Panc1 (cell line): Measurements from ENCODE around the gene FIP1L1. TPM values are rescaled to one million over a fixed set of nuclear protein-coding genes. Genes with fewer than 3 reads are reported as not detected.

Experiments used
- ATAC-seq: fragments of 200-7000 bp; cut with Tn5 transposase; 2 replicates; pipeline ENCODE4 v1.9.1; 2020; ENCODE audit warnings: mild to moderate bottlenecking, moderate library complexity
- BruUV-seq: library from RNA; stranded (reverse); fragments of 400-500 nt; replicated peaks from 2 replicates; lab custom pipeline; 2021; lab: Mats Ljungman, UMichigan
- CTCF ChIA-PET: fragments of 300-600 bp; sonication (Branson Sonifier 250); formaldehyde crosslinking; loops from one replicate; lab custom pipeline; 2022; ENCODE audit warnings: antibody characterized with exemption; lab: Charles Lee
- POLR2A ChIA-PET: fragments of 300-600 bp; sonication (Branson Sonifier 250); formaldehyde crosslinking; loops from one replicate; lab custom pipeline; 2022; ENCODE audit warnings: antibody characterized with exemption; lab: Charles Lee
- DNase-seq: peaks from one replicate; pipeline ENCODE4 v3.0.0-alpha.2; 2010; ENCODE audit warnings: low read depth, low spot score
- H3K27ac ChIP-seq: 2 replicates; pipeline ENCODE4 v1.5.1; 2011; ENCODE audit warnings: mild to moderate bottlenecking, low read length, inconsistent platforms
- H3K27me3 ChIP-seq: fragments of 200-500 bp; sonication (Bioruptor generic); 2 replicates; pipeline ENCODE4 v1.6.0; 2014; ENCODE audit warnings: low read length, inconsistent platforms; ENCODE audit not compliant: control insufficient read depth, insufficient read depth
- H3K36me3 ChIP-seq: fragments of 200-500 bp; sonication (Bioruptor generic); 2 replicates; pipeline ENCODE4 v1.5.1; 2014; ENCODE audit warnings: inconsistent platforms, mild to moderate bottlenecking, low read length, moderate library complexity; ENCODE audit not compliant: control insufficient read depth, insufficient read depth
- H3K4me1 ChIP-seq: 2 replicates; pipeline ENCODE4 v1.5.1; 2011; ENCODE audit warnings: inconsistent platforms, mild to moderate bottlenecking, low read length, moderate library complexity; ENCODE audit not compliant: control insufficient read depth, insufficient read depth
- H3K4me3 ChIP-seq, 2 experiments: 2 replicates each; pipeline ENCODE4 v1.5.1; 2011 to 2012; ENCODE audit warnings: low read depth in 2 of 2, low read length in 2 of 2, mild to moderate bottlenecking in 2 of 2, inconsistent platforms in 1 of 2, moderate library complexity in 1 of 2
- H3K9me3 ChIP-seq: fragments of 200-500 bp; sonication (Bioruptor generic); 2 replicates; pipeline ENCODE4 v1.5.1; 2014; ENCODE audit warnings: low read depth, mild to moderate bottlenecking, inconsistent platforms, low read length, moderate library complexity; ENCODE audit not compliant: control insufficient read depth, insufficient read depth
- POLR2AphosphoS5 ChIP-seq: IDR thresholded peaks from 2 replicates; pipeline ENCODE4 v1.6.1; 2012; ENCODE audit warnings: mild to moderate bottlenecking, low read depth, low read length, moderate library complexity
- SIN3A ChIP-seq: IDR thresholded peaks from 2 replicates; pipeline ENCODE4 v1.6.1; 2012; ENCODE audit warnings: low read depth, mild to moderate bottlenecking, low read length, moderate library complexity, borderline replicate concordance; ENCODE audit not compliant: insufficient read depth
- TCF7L2 ChIP-seq: IDR thresholded peaks from 2 replicates; pipeline ENCODE4 v1.6.1; 2011; ENCODE audit warnings: mild to moderate bottlenecking, low read depth, low read length, inconsistent platforms
- in situ Hi-C: cut with HindIII; loops from 2 replicates; pipeline ENCODE4 v1.10.0; 2016; ENCODE audit warnings: low sequenced_read_pairs, low pct_unique_long_range_greater_than_20kb
- intact Hi-C: fragments of 100-400 bp; cut with micrococcal nuclease; formaldehyde crosslinking; loops from one replicate; pipeline ENCODE4 v1.10.0; 2022; ENCODE audit not compliant: unreplicated experiment
- total RNA-seq: library from RNA; stranded (reverse); gene quantifications from one replicate; pipeline ENCODE4 v1.2.1, GENCODE V29; 2021; ENCODE audit not compliant: unreplicated experiment
- TF ChIP-seq, protein P1 (sequence below), 2 experiments: IDR thresholded peaks; 2 replicates each; pipeline ENCODE4 v1.6.1; 2011 to 2012; ENCODE audit warnings: low read depth in 2 of 2, control low read depth in 1 of 2, low read length in 1 of 2, mild to moderate bottlenecking in 1 of 2, moderate library complexity in 1 of 2; ENCODE audit not compliant: insufficient read depth in 1 of 2
- TF ChIP-seq, protein P2 (sequence below): fragments of 450-650 bp; IDR thresholded peaks from 2 replicates; pipeline ENCODE4 v1.5.1; 2017; ENCODE audit warnings: mild to moderate bottlenecking

The FIP1L1 gene
- total RNA-seq, 1 experiment from 2014 or later: 35.5 TPM

DNA sequence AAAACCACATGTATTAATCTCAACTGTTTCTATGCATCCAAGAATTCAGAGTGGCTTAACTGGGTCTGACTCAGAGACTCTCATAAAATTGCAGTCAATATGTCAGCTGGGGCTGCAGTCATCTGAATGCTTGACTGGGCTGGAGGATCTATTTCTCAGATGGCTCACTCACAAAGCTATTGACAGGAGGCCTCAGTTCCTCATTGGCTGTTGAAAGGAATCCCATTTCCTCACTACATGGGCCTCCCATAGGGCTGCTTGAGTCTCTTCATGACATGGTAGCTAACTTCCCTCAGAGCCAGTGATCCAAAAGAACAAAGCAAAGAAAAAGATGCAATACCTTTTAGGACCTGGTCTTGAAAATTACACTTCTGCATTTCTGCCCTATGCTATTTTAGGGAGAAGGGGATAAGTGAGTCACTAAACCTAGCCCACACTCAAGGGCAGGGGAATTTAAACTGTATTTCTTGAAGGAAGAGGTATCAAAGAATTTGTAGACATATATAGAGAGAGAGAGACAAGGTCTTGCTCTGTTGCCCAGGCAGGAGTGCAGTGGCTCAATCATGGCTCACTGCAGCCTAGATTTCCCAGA lies 21.4 kb upstream of the FIP1L1 start:
- TF ChIP-seq TCF7L2 (no peak), POLR2AphosphoS5 (no peak), SIN3A (no peak)
- TF ChIP-seq, protein P1, sequence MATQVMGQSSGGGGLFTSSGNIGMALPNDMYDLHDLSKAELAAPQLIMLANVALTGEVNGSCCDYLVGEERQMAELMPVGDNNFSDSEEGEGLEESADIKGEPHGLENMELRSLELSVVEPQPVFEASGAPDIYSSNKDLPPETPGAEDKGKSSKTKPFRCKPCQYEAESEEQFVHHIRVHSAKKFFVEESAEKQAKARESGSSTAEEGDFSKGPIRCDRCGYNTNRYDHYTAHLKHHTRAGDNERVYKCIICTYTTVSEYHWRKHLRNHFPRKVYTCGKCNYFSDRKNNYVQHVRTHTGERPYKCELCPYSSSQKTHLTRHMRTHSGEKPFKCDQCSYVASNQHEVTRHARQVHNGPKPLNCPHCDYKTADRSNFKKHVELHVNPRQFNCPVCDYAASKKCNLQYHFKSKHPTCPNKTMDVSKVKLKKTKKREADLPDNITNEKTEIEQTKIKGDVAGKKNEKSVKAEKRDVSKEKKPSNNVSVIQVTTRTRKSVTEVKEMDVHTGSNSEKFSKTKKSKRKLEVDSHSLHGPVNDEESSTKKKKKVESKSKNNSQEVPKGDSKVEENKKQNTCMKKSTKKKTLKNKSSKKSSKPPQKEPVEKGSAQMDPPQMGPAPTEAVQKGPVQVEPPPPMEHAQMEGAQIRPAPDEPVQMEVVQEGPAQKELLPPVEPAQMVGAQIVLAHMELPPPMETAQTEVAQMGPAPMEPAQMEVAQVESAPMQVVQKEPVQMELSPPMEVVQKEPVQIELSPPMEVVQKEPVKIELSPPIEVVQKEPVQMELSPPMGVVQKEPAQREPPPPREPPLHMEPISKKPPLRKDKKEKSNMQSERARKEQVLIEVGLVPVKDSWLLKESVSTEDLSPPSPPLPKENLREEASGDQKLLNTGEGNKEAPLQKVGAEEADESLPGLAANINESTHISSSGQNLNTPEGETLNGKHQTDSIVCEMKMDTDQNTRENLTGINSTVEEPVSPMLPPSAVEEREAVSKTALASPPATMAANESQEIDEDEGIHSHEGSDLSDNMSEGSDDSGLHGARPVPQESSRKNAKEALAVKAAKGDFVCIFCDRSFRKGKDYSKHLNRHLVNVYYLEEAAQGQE (IDR thresholded peaks at IDR 0.05; ENCODE audit: insufficient read depth in 1 of 2, low read depth in 2 of 2, low read length in 1 of 2): no peak
- TF ChIP-seq, protein P2, sequence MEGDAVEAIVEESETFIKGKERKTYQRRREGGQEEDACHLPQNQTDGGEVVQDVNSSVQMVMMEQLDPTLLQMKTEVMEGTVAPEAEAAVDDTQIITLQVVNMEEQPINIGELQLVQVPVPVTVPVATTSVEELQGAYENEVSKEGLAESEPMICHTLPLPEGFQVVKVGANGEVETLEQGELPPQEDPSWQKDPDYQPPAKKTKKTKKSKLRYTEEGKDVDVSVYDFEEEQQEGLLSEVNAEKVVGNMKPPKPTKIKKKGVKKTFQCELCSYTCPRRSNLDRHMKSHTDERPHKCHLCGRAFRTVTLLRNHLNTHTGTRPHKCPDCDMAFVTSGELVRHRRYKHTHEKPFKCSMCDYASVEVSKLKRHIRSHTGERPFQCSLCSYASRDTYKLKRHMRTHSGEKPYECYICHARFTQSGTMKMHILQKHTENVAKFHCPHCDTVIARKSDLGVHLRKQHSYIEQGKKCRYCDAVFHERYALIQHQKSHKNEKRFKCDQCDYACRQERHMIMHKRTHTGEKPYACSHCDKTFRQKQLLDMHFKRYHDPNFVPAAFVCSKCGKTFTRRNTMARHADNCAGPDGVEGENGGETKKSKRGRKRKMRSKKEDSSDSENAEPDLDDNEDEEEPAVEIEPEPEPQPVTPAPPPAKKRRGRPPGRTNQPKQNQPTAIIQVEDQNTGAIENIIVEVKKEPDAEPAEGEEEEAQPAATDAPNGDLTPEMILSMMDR: no peak
- BruUV-seq: no TSS peak
- no peak for ATAC-seq

DNA sequence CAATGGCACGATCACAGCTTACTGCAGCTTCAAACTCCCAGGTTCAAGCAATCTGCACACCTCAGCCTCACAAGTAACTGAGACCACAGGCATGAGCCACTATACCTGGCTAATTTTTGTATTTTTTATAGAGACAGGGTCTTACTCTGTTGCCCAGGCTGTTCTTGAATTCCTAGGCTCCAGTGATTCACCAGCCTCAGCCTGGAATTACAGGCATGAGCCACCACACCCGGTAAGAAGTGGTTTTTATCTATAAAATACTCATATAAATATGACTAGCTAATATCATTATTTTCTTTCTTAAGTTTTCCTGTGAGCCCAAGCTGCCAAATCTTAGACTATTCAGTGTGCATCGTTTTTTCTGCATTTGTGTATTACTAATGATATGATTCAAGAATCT lies 16.0 kb upstream of the FIP1L1 start:
- BruUV-seq: no TSS peak
- in situ Hi-C loops: no loop called here
- Histone ChIP-seq H3K4me1 (no peaks in the 10 kb centered on the region; the same call in 1 of the 2 replicates), H3K36me3 (no peaks in the 10 kb centered on the region; the same call in 1 of the 2 replicates), H3K9me3 (no peaks in the 10 kb centered on the region), H3K4me3 (no peak overlapping the region), H3K27ac (no peak overlapping the region), H3K27me3 (no peaks in the 10 kb centered on the region)
- intact Hi-C loops: loop anchor here (10.0 kb wide), 1 partner anchor 347 kb away; no protein-coding TSS in a partner anchor
- ChIA-PET CTCF (no interaction called here), POLR2A (no interaction called here)
- TF ChIP-seq POLR2AphosphoS5 (no peak), TCF7L2 (no peak), SIN3A (no peak)
- TF ChIP-seq, protein P1 (IDR thresholded peaks at IDR 0.05; ENCODE audit: insufficient read depth in 1 of 2, low read depth in 2 of 2, low read length in 1 of 2): no peak
- TF ChIP-seq, protein P2: no peak
- DNase-seq (no peak), ATAC-seq (no peak)

More for the DNA sequence above, 21.4 kb upstream of the FIP1L1 start:
- H3K27ac ChIP-seq: no peak overlapping the region
- CTCF ChIA-PET: no interaction called here
- in situ Hi-C loops (no loop called here), intact Hi-C loops (no loop called here)
- POLR2A ChIA-PET: no interaction called here
- no peaks in the 10 kb centered on the region for H3K4me1 ChIP-seq
- no peaks in the 10 kb centered on the region for H3K27me3 ChIP-seq
- no peaks in the 10 kb centered on the region; the same call in 1 of the 2 replicates for H3K36me3 ChIP-seq
- DNase-seq: no peak
- no peak overlapping the region for H3K4me3 ChIP-seq
- no peaks in the 10 kb centered on the region for H3K9me3 ChIP-seq
